NCI-H1417 (cell line): ENCODE data around the gene LDLRAD3.

Experiments used
- DNase-seq, 3 experiments: peaks; one replicate each; lab custom pipeline; 2025; lab: John Stamatoyannopoulos, UW

The LDLRAD3 gene

DNA sequence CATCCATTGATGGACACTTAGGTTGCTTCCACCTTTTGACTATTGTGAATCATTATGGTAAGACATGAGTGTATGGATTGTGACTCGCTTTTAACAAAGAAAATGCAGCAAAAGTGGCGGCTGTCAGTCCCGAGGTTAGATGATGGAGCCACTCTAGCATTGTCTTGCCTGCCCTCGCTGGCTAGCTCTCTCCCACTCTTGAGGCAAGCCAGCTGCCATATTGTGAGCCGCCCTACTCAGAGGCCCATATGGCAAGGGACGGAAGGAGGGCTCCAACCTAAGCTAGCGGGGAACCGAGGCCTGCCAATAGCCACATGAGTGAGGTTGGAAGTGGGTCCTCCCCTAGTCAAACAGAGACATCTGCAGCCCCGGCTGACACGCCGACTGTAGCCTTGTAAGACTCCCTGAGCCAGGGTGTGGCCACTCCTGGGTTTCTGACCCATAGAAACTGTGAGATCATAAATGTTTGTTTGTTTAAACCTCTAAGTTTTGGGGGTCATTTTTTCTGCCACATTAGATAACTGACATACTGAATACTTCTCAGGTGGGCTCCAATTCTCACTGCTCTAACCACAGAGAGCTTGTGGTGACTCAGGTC, 160.2 kb downstream of the LDLRAD3 start:
- no peak for DNase-seq

DNA sequence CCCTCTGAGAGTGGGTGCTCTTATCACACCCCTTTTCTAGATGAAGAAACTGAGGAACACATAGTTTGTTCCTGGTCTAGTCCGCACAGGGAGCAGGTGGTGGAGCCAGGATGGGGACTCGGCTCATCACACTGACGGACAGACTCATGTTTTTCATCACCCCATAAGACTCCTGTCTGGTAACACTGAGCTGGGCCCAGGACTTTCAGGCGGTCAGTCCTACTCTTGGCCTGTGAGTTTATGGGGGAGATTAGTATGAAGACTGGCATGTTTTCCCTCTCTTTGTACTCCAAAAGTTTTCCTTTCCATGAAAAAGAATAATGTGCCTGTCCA, 160.8 kb downstream of the LDLRAD3 start:
- DNase-seq = no peak

DNA sequence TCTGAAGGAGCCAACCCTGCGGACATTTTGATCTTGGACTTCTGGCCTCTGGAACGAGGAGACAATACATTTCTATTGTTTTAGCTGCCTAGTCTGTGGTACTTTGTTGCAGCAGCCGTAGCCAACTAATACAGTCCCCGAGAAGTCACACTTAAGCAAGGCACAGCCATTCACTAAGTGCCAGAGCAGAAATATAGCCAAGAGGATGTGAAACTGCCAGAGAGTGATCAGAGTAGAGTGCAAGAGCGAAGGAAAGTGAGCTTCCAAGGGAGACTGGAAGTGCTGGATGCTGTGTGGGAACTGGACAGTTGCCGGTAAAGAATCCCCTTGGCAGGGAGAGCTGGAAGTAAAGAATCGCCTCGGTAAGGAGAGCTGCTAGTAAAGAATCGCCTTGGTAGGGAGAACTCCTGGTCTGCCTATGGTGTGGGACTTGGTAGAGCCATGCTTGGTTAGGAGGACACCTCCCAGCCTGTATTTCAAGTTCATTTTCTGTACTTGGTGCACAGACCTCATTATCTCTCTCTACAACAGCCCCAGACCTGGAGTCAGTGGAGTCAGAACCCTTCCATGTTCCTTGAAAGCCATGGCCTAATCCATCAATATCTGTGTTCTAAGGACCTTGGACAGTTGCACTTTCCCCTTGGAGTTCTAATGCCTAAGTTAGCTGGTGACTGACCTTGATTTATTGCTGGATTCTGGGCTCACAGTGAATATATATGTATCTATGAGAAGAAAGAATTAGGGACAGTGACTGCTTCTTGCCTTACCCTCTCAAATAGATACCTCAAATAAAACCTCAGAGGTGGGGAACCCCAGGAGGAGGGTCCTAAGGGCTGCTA, 162.1 kb downstream of the LDLRAD3 start:
- DNase-seq = no peak

DNA sequence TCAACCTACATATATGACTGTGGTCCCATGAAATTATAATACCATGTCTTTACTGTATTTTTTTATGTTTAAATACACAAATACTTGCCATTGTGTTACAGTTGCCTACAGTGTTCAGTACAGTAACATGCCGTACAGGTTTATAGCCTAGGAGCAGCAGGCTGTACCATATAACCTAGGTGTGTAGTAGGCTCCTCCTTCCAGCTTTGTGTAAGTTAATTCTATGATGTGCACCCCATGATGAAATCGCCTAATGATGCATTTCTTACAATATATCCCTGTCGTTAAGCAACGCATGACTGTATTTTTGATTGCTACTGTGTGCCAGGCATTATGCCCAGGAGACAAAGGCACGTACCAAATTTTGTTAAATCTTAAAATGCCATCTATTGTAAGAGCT, 163.7 kb downstream of the LDLRAD3 start:
- DNase-seq = no peak

DNA sequence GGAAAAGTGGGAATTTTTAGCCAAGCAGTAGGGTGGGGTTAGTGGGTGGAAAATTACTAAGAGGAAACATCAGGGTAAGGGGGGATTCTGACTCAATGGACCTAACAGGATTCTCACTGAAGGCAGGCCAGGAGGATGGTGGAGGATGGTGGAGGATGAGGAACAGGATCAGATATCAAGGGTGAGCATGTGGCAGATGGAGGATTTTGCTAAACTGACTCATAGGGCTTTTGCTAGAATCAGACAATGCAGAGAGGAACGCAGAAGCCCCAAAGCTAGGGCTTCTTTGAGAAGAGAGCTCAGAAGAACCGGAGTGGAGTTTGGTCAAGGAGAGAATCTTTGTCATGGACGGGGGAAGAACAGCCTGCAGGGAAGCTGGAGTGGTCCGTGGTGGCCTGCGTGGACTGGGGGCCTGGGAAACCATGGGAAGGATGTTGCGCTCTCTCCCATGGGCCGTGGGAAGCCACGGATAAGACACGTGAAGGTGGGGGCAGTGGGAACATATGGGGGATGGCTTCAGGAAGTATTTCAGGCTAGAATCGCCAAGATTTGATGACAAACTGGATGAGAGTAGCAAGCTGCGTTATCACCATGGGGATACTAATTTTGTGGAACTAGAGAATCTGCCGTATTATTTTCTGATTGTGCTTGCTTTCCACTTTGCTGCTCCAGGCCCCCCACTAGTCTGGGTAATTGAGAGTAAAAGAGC, 165.2 kb downstream of the LDLRAD3 start:
- peak in 1 of 3 experiments; percentile 6 for DNase-seq

DNA sequence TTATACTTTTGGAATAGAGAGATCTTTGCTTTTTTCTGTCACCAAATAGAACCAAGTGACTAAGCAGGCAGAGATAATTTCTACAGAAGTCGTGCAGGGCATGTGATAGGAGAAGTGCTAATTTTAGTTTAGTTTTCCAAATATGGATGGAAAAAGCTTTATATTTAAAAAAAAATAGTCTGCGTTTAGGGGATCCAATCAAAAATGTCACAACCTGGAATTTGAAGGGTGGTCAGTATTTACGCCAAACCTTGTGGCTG, 165.7 kb downstream of the LDLRAD3 start:
- no peak for DNase-seq

DNA sequence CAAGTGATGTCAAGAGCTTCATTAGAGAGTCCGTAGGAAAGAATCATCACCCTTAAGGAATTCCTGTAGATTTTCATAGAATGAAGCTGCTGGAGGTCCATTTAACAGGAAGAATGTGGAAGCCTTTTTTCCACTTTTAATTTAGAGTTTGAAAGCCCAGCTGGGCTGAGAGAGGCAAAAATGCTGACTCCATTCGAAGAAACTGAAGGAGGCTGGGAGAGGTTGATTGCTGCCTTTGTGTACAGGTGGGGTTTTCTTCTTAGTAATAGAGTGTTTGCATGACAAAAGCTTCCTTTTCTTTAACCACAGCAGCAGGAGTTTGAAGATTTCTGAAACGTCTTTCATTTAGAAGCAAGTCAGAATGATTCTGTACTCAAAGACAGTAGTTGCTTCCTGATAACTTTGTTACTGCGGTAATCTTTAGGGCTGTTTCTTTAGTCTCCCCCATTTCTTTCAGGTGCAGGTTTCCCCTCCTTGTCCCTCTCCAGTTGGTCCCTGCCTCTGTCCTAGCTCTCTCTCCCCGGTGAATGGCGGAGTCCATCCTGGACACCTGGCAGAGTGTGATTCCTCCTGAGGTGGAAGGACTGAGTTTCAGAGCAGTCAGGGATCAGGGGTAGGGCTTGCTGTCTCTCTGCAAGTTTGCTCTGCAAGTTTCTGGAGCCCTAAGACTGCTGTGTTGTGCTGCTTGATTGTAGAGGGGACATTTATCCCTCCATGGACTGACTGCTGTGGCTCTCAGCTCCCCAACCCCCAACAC, 166.2 kb downstream of the LDLRAD3 start:
- peak in 1 of 3 experiments; percentile 28 for DNase-seq

DNA sequence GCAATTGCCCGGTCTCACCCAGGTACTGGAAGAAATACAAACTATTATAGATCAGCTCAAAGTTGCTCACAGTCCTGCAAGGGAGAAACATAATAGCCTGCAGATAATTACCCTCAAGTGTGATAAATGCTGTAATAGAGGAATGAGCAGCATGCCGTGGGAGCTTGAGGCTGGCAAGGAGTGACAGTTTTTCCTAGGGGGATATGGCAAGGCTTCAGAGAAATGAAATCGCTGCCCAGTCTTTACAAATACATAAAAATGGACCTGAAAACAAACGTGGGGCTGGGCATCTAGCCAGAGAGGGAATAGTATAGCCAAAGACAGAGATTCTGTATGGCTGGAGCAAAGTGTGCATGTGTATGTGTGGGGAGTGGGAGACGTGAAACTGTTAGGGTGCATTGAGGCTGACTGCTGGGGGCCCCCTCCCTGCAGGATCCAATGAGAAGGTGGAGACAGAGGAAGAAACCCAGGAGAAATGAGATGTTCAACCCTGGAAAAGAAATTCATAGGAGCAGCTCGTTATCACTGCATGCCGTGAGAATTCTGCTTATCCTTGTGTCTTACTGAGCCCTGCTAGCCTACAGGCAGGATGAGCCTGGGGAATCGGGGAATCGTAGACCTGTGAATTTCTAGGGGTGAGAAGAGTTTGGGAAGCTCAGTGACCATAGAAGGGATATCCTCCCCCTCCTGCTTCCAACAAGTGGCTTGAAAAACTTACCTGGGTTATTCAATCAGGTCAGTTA, 167.0 kb downstream of the LDLRAD3 start:
- DNase-seq = peak in 2 of 3 experiments; percentile 37 to 75

DNA sequence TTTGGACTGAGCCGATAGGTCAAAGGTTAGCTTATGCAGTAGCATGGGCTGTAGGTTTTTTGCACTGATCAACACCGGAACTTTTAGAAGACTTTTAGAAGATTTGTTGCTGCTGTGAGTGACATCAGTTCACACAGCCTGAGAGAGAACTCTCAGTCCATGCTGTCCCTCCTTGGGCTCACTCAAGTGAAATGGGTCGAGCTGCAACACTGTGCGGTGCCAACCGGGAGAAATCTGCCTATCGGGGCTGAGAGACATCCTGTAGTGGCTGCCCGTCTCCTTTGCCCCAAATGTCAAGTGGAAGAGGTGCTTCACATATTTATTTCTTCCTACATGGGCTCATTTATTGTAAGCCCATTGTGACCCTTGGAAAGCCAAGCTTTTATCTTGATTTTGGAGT, 170.2 kb downstream of the LDLRAD3 start:
- no peak for DNase-seq

DNA sequence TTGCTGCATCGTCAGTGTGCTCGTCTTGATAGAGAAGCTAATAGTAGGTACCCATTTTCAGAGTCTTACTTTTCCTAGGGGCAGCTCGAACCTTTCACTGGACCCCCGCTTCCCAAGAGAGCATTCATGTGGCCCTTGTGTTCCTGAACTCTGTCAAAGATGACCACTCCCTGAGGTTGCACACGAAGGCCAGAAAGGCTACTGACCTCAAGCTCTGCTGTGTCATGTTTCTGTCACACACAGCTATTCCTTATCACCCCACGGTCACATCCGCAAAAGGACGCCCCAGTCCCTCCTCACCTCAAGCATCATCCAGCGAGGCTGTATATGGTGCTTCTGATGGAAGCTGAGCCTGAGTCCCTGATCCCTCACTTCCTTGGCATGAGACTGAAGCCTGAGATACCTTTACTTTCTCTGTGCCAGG, 171.5 kb downstream of the LDLRAD3 start:
- no peak for DNase-seq

DNA sequence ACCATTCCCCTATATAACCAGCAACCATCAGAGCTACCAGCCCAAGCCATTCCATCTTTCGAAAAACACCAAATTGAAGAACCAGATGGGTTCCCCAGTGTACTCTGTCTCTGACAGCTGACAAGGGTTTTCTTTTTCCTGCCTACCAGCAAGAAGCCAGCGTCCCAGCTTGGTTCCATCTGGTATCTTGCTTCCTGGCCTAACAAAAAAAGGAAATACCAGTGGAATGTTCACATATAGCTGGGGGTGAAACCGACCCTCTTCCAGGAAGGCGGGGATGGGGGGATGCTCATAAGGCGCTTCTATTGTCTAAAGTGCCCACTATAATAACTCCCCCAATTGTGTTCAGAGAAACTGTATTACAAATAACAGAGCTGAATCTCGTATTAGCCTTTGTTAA, 172.3 kb downstream of the LDLRAD3 start:
- DNase-seq = no peak

DNA sequence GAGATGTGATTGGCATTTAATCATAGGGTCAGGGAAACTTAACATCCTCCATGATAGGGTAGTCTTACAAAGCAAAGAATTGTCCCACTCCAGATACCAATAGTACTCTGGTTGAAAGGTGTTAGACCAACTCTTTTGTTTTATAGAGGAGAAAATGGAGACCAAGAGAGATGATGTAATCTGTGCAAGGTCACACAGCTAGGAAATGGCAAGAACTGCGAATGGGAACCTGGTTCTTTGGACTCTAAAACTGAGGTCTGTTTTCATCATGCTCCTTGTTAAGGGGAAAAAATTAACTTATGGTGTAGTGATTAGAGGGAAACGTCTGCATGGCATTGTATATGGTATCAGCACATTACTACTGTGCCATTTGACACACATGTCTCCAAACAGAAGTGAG, 174.2 kb downstream of the LDLRAD3 start:
- no peak for DNase-seq

DNA sequence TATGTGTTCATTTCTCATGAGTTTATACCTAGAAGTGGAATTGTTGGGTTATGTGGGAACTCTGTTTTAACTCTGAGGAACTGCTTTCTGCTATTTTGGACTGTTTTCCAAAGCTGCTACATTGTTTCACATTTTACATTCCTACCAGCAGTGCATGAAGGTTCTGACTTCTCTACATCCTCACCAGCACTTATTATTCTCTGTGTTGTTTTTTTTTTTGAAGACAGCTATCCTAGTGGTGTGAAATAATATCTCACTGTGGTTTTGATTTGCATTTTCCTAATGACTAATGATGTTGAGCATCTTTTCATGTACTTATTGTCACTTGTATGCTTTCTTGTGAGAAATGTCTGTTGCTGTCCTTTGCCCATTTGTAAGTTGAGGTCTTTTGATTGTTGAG, 175.4 kb downstream of the LDLRAD3 start:
- DNase-seq = no peak

DNA sequence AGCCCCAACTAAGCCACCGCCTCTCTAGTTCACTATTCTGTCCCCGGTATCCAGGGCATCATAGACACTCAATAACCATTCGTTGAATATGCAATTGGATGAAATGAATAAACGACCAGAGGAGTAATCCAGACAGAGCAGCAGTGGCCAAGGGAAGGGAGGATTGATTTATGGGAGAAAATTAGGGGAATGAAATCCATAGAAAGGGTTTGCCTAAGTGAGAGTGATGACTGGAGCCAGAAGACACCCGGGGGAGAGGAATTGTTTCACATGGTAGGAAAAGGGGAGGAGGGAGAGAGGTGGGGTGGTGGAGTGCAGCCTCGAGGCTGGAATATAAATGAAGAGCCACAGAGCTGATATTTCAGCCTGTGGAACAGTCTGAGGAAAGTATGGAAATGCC, 177.2 kb downstream of the LDLRAD3 start:
- no peak for DNase-seq

DNA sequence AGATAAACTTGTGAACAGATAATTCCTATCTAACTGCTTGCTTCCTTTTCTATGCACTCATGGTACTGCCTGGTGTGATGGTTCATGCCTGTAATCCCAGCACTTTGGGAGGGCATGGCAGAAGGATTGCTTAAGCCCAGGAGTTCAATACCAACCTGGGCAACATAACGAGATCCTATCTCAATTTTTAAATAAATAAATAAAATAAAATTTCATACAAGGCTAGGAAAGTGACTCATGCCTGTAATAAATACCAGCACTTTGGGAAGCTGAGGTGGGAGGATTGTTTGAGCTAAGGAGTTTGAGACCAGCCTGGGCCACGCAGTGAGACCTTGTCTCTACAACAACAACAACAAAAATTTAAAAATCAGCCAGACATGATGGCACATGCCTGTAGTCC, 178.8 kb downstream of the LDLRAD3 start:
- DNase-seq = no peak

DNA sequence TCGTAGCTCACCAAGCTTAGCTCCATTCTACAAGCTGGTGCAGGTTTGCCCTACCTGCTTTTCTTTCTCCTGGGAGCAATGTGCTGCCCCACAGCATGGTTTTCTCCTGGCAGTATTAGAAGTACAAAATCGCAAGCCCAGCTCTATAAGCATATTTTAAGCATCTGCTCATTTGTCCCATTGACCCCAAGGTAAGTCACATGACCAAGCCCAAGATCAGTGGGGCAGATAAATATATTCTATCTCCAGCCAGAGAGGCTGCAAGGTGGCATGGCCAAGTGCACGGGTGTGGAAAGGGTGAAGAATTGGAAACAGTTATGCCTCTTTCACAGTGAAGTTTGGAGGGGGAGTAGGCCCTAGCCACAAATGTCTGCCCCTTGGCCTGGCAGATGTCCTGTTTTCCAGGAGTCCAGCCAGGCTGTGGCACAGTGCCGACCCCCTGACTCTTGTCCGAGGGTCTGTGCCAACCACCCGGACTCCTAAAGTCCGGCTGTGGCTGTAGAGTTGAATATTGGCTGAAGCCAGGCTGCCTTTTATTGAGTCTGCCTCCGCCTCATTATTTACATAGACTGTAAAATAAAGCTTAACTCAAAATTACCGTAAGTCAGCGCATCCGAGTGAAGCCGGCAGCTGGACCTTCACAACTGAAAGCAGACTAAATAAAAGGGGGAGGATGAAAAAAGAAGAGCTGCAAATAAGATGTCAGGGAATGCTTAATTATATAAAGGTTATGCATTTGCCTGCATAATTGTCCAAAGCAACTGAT, 179.7 kb downstream of the LDLRAD3 start:
- peak in 1 of 3 experiments; percentile 59 for DNase-seq

DNA sequence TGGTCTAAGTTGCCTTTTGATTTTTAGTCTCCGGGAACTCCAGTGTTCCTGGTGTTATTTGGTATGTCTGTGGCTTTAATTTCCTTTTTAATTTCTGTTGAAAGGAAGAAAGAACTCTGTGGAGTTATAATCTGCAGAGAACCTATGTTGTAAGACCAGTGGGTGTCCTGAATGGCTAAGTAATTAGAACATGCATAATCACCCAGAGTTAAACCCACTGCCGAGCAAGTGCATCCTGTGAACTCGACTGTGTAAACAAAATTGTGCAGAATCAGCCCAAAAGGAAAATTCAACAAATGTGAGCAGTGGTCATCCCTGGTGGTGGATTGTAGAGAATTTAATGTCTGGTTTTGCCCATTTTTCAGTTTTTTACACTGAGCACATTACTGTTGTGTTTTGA, 182.8 kb downstream of the LDLRAD3 start:
- DNase-seq = peak in 1 of 3 experiments; percentile 33

DNA sequence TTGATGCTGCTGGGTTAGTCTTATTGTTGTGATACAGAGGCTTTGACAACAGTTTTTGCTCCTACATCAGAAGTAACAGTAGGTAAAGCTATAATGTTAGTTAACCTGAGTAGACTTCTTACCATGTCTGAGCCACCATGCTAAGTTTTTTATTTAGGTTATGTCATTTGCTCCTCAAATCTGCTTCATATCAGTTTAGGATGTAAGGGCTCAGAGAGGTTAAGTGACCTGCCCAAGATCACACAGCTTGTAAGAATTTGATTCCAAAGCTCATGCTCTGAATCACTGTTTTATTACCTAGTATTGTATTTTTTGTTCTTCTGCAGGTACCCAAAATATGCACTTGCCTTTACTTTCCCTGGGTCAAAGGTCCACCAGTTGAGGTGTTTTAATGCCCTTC, 183.7 kb downstream of the LDLRAD3 start:
- DNase-seq = no peak

DNA sequence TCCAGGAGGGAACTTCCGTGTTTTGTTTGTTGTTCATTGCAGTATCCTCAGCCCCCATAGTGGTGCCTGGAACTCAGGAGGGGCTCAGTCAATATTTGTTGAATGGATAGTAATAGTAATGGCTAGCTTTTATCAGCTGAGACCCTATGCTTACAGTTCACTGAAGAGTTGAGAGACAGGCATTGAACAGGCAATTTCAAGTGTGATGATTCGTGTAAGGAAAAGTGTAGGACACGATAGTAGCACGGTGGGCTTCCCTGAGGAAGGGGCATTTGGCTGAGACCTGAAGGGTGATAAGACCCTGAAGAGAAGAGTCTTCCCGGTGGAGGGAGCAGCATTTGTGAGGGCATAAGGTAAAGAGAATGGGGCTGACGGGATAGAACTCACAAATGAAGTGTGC, 186.1 kb downstream of the LDLRAD3 start:
- no peak for DNase-seq

DNA sequence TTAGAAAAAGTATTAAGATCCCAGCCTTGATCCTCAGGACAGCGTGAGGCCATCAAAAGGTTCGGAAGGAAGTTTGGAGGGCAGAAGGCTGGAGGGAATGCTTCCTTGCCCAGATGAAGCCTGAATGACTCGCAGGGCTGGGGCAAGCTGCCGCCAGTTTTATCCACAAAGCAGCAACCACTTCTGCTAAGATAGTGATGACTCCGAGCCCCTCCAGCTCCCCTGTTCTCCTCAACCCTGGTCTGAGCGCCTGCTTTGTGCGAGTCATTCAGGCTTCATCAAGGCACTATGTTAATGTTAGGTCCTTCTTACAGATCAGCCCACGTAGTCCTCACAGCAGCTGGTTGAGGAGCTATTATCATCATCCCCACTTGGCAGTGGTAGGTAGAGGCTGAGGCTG, 186.5 kb downstream of the LDLRAD3 start:
- no peak for DNase-seq

DNA sequence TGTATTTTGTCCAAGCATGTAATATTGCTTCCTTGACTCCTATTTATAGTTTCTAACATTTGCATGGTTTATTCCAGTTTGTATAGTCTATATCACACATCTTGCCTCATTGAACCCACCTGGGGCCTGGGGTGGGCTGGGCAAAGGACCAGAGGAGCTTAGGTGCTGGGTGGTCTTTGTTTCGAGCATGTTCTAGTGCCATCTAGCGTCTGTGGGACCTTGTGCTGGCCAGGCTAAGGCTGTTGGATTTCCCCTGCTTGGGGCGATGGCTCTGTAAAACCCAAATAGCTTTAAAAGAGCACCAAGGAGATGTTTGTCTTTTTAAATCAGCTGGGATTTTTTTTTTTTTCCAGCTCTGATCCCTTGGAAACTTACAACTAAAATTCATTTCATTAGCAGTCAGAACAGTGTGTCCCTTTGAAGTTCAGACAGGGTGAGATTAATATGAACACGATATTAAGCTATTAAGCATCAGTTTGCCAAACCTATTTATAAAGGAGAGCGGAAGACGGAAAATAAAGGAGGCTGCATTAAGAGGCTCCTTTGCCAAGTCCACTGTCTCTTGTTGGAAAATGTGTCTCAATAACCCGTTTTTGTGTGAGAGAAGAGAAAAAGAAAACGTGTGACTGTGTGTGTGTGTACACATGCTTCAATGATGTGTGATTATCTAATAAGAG, 188.0 kb downstream of the LDLRAD3 start:
- peak in 1 of 3 experiments; percentile 36 for DNase-seq
